VCaP (cell line): ENCODE data around the gene RNF111.

Source experiments
- H3K27ac ChIP-seq: fragments of 450-650 bp; 2 replicates; pipeline ENCODE4 v1.5.1; 2017
- TF ChIP-seq, protein P1 (sequence below): fragments of 450-650 bp; conservative IDR thresholded peaks from 2 replicates; pipeline ENCODE4 v1.5.1; 2017; ENCODE audit warnings: mild to moderate bottlenecking, moderate library complexity

Gene RNF111

DNA sequence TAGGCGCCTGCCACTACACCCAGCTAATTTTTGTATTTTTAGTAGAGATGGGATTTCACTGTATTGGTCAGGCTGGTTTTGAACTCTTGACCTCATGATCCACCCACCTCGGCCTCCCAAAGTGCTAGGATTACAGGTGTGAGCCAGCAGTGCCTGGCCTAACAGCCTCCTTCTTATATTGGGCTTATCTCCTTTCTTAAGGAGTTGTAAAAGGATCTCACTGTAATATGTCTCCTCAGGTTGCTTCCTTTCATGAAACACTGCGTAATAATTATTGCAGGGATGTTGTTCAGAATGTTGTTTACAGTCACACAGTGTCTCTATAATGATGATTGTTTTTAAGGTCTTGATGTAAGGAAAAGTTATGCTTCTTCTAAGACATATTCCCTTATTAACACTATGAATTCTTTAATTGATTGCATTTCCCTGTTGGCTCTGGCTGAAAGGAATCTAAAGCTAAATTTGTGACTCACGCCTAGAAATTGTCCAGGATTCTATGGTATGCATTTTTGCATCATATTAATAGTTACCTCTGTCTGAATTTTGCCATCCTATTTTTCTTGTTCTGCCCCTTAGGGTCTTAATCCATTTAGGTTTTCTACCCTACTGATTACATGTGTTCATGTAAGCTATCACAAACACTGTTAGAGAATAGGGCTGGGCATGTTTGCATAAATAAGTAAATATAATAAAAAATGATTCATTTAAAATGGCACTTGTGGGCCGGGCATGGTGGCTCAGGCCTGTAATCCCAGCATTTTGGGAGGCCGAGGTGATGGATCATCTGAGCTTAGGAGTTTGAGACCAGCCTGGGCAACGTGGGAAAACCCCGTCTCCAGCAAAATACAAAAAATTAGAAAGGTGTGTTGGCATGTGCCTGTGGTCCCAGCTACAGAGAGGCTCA is 24.5 kb upstream of the RNF111 start:
- peak overlapping the region; percentile 10; the same call in 1 of the 2 replicates for H3K27ac ChIP-seq
- TF ChIP-seq, protein P1, sequence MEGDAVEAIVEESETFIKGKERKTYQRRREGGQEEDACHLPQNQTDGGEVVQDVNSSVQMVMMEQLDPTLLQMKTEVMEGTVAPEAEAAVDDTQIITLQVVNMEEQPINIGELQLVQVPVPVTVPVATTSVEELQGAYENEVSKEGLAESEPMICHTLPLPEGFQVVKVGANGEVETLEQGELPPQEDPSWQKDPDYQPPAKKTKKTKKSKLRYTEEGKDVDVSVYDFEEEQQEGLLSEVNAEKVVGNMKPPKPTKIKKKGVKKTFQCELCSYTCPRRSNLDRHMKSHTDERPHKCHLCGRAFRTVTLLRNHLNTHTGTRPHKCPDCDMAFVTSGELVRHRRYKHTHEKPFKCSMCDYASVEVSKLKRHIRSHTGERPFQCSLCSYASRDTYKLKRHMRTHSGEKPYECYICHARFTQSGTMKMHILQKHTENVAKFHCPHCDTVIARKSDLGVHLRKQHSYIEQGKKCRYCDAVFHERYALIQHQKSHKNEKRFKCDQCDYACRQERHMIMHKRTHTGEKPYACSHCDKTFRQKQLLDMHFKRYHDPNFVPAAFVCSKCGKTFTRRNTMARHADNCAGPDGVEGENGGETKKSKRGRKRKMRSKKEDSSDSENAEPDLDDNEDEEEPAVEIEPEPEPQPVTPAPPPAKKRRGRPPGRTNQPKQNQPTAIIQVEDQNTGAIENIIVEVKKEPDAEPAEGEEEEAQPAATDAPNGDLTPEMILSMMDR: no peak

DNA sequence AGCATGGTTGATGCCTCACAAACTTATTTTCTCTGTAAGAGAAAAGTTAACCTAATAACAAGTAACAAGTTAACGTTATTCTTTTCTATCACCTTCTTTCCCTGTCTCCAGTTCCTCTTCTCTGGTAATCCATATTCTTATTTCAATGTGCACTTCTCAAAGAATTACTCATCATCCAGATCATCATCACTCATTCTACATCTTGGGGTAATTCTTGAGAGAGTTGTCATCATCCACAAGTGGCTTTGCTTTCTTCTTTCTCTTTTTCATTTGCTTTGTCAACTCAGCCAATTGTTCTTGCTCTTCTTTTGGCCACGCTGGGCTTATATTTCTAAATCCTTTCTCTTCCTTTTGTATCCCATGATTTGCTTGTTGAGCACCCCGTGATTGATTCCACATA is 20.8 kb upstream of the RNF111 start:
- H3K27ac ChIP-seq: no peak overlapping the region
- TF ChIP-seq, protein P1: no peak

DNA sequence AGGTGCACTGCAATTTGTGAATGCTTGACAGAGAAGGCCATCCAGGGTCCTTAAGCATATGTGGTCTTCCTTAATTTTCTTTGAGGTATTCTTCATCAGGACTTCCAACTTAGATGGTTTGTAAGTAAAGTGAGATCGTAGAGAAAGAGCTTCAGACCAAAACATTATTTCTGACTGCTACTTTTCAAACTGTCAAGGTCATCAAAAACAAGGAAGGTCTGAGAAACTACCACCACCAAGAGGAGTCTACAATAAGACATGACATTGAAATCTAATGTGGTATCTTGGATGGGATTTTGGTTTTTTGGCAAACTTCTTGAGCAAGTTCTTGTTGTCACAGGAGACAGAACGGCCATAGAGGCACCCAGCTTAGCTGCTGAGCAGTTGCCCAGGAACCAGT is 20.0 kb upstream of the RNF111 start:
- TF ChIP-seq, protein P1: no peak

DNA sequence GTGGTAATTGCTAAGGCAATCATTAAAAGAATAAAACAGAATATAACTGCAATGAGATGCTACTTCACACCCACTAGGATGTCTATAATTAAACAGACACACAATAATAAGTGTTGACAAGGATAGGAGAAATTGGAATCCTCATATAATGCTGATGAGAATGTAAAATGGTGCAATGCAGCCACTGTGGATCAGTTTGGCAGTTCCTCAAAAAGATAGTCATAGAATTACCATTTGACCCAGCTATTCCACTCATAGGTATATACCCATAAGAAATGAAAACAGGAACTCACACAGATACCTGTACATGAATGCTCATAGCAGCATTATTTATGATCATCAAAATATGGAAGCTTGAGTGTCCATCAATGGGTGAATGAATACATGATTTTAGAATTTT is 9.6 kb upstream of the RNF111 start:
- TF ChIP-seq, protein P1: no peak
- no peak overlapping the region for H3K27ac ChIP-seq

More for the DNA sequence above, 20.0 kb upstream of the RNF111 start:
- H3K27ac ChIP-seq: no peak overlapping the region

DNA sequence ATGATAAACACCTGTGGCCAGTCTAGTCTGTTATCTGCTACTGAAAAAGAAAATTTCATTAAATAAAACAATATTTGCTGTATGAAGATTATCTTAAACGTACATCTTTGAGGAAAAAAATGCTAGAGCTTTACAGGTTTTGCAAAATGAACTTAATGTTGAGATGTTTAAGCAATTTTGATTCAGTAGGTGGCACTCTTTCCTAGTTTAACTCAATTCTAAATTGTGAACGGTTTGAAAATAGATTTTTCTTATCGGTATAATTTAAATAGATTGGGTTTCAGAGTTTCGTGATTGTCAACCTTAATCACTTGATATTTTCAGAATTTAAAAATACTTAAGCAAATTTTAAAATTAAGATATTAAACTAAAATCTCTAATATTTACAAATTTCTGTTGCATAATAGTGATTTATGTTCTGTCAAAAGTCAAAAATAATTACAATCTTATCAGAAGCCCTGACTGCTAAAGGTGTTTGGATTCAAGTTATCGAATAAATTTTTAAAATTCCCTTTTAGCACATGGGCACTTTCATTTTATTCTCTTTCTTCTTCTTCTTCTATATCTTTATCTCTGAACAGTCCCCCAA is 7.0 kb upstream of the RNF111 start:
- no peak overlapping the region for H3K27ac ChIP-seq
- TF ChIP-seq, protein P1: peak; percentile 54

DNA sequence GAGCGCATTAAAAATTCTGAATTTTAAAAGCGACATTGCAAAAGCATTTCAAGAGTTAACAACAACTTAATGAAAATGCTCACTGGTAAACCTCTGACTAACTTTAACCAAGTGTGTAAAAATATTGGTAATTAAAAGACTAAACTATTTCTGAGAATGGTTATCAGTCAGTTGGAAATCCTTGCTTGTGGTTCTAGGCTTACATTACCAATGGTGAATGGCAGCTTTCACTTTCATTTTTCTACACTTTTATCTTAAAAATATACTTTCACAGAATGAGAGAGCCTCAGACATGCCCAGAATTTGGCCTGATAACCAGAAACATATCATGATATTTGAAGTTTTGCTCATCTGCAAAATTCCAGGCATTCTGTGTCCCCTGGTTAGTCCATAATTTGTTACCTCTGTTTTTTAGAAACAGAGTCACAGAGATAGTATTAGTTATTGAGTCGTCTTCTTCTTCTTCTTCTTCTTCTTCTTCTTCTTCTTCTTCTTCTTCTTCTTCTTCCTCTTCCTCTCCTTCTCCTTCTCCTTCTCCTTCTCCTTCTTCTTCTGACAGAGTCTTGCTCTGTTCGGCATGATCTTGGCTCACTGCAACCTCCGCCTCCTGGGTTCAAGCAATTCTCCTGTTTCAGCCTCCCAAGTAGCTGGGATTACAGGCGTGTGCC is 5.5 kb upstream of the RNF111 start:
- H3K27ac ChIP-seq: no peak overlapping the region
- TF ChIP-seq, protein P1: no peak

DNA sequence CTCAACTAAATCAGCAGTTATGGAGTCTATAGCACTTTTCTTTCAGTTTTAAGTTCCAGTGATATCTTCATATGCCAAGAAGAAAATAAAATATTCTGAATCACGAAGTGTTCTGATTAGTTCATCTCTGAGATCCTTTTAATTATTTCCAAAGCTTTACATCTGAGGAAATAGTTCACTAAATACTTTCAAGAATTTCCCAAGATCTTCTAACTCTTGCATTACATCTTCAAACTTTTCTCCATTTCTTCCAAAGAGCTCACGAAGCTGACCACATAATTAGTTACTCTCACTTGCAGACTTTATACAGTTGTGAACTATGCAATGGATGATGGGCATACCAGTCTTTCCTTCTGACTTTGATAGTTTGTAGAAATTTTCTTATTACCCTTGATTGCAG is 4.2 kb upstream of the RNF111 start:
- no peak overlapping the region for H3K27ac ChIP-seq
- TF ChIP-seq, protein P1: no peak
